ENCODE data around the gene FAAP20. TPM values are rescaled to one million over a fixed set of nuclear protein-coding genes. Genes with fewer than 3 reads are reported as not detected.

FAAP20 gene
- total RNA-seq, 2 experiments from 2014 or later = 59.0 to 61.0 TPM

DNA sequence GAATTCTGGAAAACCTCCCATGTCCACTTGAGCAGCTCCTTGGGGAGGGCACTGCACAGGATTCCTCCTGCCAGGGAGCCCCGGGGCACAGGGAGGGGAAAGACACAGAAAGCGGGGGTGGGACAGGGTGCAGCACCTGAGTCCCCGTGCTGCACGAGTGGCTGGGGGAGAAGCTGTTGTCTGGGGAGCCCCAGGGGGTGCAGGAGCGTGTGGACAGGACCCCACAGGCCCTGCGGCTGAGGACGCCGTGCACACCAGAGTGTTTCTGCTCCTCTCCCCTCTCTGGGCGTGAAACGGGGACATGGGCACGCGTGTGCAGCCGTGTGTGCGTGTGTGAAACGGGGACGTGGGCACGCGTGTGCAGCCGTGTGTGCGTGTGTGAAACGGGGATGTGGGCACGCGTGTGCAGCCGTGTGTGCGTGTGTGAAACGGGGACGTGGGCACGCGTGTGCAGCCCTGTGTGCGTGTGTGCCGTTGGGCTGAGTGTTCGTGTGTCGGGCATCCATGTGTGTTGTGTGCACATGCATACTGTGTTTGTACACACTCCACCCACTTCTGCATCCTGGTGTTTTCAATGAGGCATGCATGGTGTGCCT lies 21.9 kb downstream of the FAAP20 start:
- Mint-ChIP-seq H3K4me1 (no peaks in the 10 kb centered on the region), H3K36me3 (no peaks in the 10 kb centered on the region), H3K4me3 (no peak overlapping the region), H3K9me3 (no peaks in the 10 kb centered on the region), H3K27me3 (no peaks in the 10 kb centered on the region), H3K27ac (no peak overlapping the region)
- ATAC-seq (ENCODE audit: low read depth) (no peak), DNase-seq (no peak)
- POLR2A ChIA-PET = no interaction called here

DNA sequence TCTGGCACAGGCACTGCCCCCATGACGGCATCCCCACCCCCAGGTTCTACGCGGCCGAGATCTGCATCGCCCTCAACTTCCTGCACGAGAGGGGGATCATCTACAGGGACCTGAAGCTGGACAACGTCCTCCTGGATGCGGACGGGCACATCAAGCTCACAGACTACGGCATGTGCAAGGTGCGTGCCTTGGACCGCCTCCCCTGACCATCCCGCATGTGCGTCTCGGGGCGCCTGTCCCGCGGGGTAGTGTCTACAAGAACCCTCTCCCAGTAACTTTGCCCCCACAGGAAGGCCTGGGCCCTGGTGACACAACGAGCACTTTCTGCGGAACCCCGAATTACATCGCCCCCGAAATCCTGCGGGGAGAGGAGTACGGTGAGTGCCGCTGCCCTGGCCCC lies 22.6 kb downstream of the FAAP20 start:
- ATAC-seq (ENCODE audit: low read depth) (no peak), DNase-seq (no peak)
- Mint-ChIP-seq H3K27ac (no peak overlapping the region), H3K27me3 (no peaks in the 10 kb centered on the region), H3K4me1 (no peaks in the 10 kb centered on the region), H3K4me3 (no peak overlapping the region), H3K9me3 (no peaks in the 10 kb centered on the region), H3K36me3 (no peaks in the 10 kb centered on the region)
- POLR2A ChIA-PET = no interaction called here

DNA sequence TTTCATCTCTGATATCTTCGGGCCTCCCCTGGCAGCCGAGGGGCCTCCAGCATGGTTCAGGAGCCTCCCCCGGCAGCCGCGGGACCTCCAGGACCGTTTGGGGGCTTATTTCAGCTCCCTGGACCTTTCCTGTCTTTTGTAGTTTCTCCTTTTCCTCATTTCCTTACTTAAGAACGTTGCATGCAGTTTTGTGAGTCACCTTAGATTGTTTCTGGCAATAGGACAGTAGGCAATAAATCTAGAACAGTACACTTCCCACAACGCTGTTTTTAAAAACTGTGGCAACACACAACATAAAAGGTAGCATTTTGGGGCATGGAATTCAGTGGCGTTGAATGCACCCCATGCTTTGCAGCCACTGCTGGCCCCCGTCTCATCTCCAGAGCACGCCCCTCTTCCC lies 24.4 kb downstream of the FAAP20 start:
- Mint-ChIP-seq H3K9me3 (no peaks in the 10 kb centered on the region), H3K4me3 (no peak overlapping the region), H3K36me3 (no peaks in the 10 kb centered on the region), H3K27me3 (no peaks in the 10 kb centered on the region), H3K27ac (no peak overlapping the region), H3K4me1 (no peaks in the 10 kb centered on the region)
- POLR2A ChIA-PET = no interaction called here
- ATAC-seq (ENCODE audit: low read depth) = no peak
- DNase-seq = no peak

DNA sequence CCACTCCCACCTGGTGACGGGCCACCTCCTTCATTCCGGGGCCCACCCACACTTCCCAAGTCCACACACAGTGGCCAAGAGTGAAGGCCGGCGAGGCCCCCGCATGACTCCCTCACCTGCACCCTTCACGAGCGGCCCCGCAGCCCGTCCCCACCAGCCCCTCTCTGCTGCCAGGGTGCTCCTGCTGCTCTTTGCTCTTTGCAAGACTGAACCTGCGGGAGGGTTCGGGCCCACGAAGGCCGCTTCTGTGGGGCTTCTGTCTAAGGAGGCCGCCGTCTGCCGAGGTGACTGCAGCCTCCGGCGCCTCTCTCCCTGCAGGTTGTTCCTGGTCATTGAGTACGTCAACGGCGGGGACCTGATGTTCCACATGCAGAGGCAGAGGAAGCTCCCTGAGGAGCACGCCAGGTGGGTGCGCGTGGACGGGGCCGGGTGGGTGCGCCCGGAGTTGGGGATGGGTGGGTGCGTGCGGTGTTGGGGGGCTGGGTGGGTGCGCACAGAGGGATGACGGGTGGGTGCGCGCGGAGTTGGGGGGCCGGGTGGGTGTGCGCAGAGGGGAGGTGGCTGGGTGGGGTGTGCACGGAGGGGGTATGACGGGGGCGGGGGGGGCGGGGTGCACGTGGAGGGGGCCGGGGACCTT lies 25.3 kb downstream of the FAAP20 start:
- no peak for DNase-seq
- H3K27me3 Mint-ChIP-seq = no peaks in the 10 kb centered on the region
- ATAC-seq (ENCODE audit: low read depth) = no peak
- H3K4me3 Mint-ChIP-seq = no peak overlapping the region
- POLR2A ChIA-PET = no interaction called here
- H3K27ac Mint-ChIP-seq = no peak overlapping the region
- H3K9me3 Mint-ChIP-seq = no peaks in the 10 kb centered on the region
- H3K36me3 Mint-ChIP-seq = no peaks in the 10 kb centered on the region
- H3K4me1 Mint-ChIP-seq = no peaks in the 10 kb centered on the region

DNA sequence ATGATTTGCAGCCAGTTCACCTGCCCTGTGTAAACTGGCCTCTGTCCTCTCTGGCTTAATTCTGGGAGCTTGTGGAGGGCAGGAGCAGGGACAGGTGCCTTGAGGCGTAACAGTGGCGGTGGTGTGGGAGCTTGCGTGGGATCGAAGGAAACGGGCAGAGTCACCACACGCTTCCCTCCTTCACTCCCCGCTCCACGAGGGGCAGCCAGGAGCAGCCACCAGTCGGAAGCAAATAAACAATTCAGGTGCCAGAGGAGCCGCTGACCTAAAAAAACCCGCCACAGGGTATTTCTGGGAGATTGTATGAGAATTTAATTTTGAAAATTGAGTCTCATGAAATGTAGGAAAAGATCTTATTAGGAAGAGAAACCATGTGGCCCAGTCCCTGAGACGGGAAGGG lies 26.0 kb downstream of the FAAP20 start:
- DNase-seq (no peak), ATAC-seq (ENCODE audit: low read depth) (no peak)
- H3K9me3 Mint-ChIP-seq = no peaks in the 10 kb centered on the region
- H3K27ac Mint-ChIP-seq = no peak overlapping the region
- H3K27me3 Mint-ChIP-seq = no peaks in the 10 kb centered on the region
- no peaks in the 10 kb centered on the region for H3K4me1 Mint-ChIP-seq
- H3K4me3 Mint-ChIP-seq = no peak overlapping the region
- POLR2A ChIA-PET = no interaction called here
- H3K36me3 Mint-ChIP-seq = peaks cover 3% of the 10 kb centered on the region

DNA sequence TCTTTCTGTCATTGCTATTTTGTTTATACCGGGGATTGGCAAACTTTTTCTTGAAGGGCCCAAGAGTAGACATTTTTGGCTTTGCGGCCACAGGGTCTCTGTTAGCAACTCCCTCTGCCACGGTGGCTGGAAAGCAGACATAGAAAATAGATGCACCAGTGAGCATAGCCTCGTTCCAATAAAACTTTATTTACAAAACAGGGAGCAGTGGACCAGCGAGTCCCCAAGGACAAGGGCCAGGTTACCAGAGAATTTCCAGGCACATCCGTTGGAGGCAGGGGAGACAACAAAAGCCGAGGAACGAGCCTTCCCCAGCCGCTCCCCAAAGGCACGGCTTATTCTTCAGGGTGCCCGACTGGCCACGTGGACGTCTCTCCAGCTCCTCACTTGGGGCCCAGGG lies 26.5 kb downstream of the FAAP20 start:
- H3K4me1 Mint-ChIP-seq = peaks cover 2% of the 10 kb centered on the region
- POLR2A ChIA-PET = no interaction called here
- no peak for ATAC-seq (ENCODE audit: low read depth)
- no peak for DNase-seq
- H3K27me3 Mint-ChIP-seq = no peaks in the 10 kb centered on the region
- no peaks in the 10 kb centered on the region for H3K9me3 Mint-ChIP-seq
- H3K27ac Mint-ChIP-seq = no peak overlapping the region
- H3K4me3 Mint-ChIP-seq = no peak overlapping the region
- peaks cover 6% of the 10 kb centered on the region for H3K36me3 Mint-ChIP-seq

DNA sequence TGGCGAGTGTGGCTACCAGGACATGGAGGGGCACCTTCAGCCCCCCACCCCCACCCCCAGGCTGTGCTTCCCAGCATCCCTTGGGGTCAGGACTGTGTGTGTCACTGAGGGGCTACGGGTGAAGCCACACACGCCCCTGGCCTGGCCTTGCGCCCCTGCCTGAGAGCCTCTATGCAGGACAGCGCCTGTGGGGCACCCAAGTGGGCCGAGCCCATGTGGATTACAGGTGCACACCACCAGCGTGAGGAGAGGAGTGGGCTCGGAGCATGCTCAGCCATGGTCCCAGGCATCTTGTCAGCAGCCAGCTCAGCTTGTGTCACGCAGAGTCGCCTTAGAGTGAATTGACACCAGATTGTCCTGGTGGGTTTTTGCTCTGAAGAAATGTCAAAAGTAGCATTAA lies 27.9 kb downstream of the FAAP20 start:
- H3K4me1 Mint-ChIP-seq = peaks cover 8% of the 10 kb centered on the region
- no peaks in the 10 kb centered on the region for H3K27me3 Mint-ChIP-seq
- POLR2A ChIA-PET = no interaction called here
- H3K36me3 Mint-ChIP-seq = peaks cover 6% of the 10 kb centered on the region
- no peak overlapping the region for H3K27ac Mint-ChIP-seq
- H3K4me3 Mint-ChIP-seq = no peak overlapping the region
- H3K9me3 Mint-ChIP-seq = no peaks in the 10 kb centered on the region
- ATAC-seq (ENCODE audit: low read depth) (no peak), DNase-seq (no peak)

DNA sequence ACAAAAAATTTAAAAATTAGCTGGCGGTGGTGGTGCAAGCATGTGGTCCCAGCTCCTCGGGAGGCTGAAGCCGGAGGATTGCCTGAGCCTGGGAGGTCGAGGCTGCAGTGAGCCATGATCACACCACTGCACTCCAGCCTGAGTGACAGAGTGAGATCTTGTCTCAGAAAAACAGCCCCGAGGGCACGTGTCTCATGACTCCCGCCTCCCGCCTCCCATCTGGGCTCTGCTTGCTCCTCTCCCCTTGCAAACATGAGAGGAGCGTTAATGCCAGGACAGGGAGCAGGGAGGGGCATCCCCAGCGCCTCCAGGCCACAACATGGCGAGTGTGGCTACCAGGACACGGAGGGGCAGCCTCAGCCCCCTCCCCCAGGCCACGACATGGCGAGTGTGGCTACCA lies 28.3 kb downstream of the FAAP20 start:
- ATAC-seq (ENCODE audit: low read depth) (no peak), DNase-seq (no peak)
- Mint-ChIP-seq H3K4me3 (no peak overlapping the region), H3K27ac (no peak overlapping the region), H3K9me3 (no peaks in the 10 kb centered on the region), H3K27me3 (no peaks in the 10 kb centered on the region), H3K4me1 (peaks cover 8% of the 10 kb centered on the region), H3K36me3 (peaks cover 6% of the 10 kb centered on the region)
- POLR2A ChIA-PET = no interaction called here

DNA sequence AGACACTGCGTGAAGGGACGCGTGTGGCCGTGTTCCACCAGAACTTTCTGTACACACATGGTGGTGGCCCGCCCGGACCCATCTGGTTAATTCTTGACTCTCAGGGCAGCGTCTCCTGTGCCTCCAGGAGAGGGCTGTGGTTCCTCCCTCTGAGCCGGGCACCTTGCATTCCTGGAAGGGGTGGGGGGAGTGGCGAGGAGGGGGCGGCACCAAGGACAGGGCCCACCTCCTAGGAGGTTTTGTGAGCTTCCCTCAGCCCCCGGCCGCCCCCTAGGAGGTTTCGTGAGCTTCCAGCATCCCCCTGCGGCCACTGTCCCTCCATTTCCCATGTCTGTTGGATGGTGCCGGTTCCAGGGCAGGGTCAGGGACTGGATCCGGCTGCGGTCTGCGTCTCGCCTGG lies 28.9 kb downstream of the FAAP20 start:
- ATAC-seq (ENCODE audit: low read depth) = no peak
- no peaks in the 10 kb centered on the region for H3K9me3 Mint-ChIP-seq
- no peaks in the 10 kb centered on the region for H3K27me3 Mint-ChIP-seq
- H3K4me1 Mint-ChIP-seq = peaks cover 8% of the 10 kb centered on the region
- no peak overlapping the region for H3K27ac Mint-ChIP-seq
- peaks cover 6% of the 10 kb centered on the region for H3K36me3 Mint-ChIP-seq
- H3K4me3 Mint-ChIP-seq = no peak overlapping the region
- no peak for DNase-seq
- POLR2A ChIA-PET = no interaction called here

DNA sequence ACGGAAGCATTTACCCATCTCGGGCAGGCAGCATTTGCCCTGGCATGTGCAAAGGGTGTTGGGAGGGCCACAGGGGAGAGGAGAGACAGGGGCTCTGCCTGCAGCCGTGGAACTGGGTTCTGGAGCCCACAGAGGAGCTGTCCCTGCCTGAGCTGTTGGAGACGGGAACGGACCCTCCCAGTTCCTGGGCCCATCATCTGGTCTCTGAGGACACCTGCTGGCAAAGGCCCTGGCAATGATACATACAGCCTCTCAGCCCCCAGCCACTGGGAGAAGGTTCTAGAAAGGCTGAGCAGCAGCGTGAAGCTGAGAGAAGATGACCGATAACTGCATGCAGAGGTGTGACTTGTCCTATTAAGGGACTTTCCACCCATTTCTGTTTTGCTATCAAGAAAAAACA lies 31.4 kb downstream of the FAAP20 start:
- Mint-ChIP-seq H3K4me1 (peaks cover 8% of the 10 kb centered on the region), H3K36me3 (peaks cover 6% of the 10 kb centered on the region), H3K4me3 (no peak overlapping the region), H3K9me3 (no peaks in the 10 kb centered on the region), H3K27ac (peak overlapping the region; percentile 81), H3K27me3 (no peaks in the 10 kb centered on the region)
- POLR2A ChIA-PET = no interaction called here
- peak; percentile 45 for ATAC-seq (ENCODE audit: low read depth)
- peak; percentile 33 for DNase-seq

DNA sequence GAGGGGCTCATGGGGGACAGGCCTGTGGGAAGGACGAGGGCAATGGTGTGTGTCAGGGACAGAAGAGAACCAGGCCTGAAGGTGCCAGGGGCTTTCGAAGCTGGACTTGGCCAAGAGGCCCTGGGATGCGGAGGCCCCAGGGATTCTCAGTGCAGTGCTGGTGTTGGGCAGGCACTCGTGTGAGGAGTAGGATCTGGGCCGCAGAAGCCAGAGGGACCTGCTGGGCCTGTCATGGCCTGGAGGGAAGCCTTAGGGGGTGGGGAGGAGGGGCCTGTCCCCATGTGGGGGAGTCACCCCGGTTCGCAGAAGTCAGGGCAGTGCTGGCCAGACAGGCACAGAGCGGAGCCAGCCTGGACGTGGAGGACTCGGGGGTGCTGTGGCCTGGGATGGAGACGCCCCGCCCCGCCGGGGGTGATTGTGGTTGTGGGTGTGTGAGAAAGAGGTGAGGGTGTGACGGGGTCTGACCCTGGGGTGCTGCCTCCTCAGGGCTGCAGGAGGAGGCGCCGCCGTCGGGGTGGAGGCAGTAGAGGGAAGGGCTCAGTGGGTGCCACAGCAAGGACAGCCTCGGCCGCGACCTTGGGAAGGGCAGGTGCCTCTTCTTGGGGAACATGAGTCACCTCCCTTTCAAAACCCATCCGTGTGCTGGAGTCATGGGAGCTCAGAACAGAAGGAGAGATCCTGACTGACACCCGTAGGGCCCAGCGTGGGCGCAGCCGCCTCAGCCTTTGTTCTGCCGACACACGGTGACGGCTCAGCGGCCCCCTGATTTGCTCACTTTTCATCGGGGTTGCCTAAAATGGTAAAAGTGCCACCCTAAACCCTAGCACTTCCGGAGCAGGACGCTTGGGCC lies 33.9 kb downstream of the FAAP20 start:
- Mint-ChIP-seq H3K4me3 (no peak overlapping the region), H3K4me1 (peaks cover 8% of the 10 kb centered on the region), H3K27me3 (no peaks in the 10 kb centered on the region), H3K27ac (no peak overlapping the region), H3K36me3 (peaks cover 6% of the 10 kb centered on the region), H3K9me3 (no peaks in the 10 kb centered on the region)
- no peak for ATAC-seq (ENCODE audit: low read depth)
- POLR2A ChIA-PET = no interaction called here
- no peak for DNase-seq

DNA sequence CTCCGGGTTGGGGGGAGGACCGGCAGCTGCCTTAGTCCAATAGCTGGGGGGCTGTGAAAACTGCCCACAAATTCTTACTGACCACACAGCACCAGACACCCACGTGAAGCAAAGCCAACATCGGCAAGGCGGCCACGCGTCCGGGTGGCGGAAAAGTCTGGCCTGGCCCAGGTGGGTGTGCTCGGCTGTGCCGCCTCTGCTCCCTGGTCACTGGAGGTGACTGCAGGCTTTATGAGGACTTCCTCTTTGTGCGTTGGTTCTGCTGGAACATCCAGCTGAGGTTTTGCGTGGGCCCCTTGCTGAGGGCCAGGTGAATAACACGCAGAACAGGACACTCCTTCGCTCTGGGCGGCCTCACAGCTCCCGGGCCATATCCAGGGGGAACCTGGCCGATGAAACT lies 35.4 kb downstream of the FAAP20 start:
- H3K27ac Mint-ChIP-seq = no peak overlapping the region
- no peak for DNase-seq
- ATAC-seq (ENCODE audit: low read depth) = no peak
- POLR2A ChIA-PET = no interaction called here
- no peak overlapping the region for H3K4me3 Mint-ChIP-seq
- peaks cover 12% of the 10 kb centered on the region for H3K4me1 Mint-ChIP-seq
- H3K9me3 Mint-ChIP-seq = peaks cover 6% of the 10 kb centered on the region
- H3K27me3 Mint-ChIP-seq = no peaks in the 10 kb centered on the region
- peaks cover 14% of the 10 kb centered on the region for H3K36me3 Mint-ChIP-seq

DNA sequence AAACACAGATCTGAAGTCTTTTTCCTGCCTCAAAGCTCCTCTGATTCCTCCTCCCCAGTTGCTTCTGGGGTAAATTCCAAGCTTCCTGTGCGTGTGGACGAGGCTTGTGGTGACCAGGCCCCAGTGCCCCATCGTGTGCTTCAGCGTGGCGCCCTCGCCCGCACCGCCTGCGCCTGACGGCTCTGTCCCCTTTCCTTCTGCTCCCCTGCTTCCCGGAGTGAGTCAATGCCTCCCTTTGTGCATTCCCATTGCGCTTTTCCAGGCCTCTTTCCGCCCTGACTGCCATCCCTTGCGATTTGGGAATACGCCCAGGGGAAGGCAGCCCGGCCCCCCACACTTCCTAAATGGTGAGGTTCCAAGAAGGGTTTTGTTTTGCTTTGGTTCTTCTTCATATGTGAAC lies 36.3 kb downstream of the FAAP20 start:
- DNase-seq = no peak
- Mint-ChIP-seq H3K27ac (no peak overlapping the region), H3K9me3 (peaks cover 6% of the 10 kb centered on the region), H3K4me3 (no peak overlapping the region), H3K4me1 (peaks cover 11% of the 10 kb centered on the region), H3K27me3 (no peaks in the 10 kb centered on the region), H3K36me3 (peaks cover 11% of the 10 kb centered on the region)
- ATAC-seq (ENCODE audit: low read depth) = no peak
- POLR2A ChIA-PET = no interaction called here

DNA sequence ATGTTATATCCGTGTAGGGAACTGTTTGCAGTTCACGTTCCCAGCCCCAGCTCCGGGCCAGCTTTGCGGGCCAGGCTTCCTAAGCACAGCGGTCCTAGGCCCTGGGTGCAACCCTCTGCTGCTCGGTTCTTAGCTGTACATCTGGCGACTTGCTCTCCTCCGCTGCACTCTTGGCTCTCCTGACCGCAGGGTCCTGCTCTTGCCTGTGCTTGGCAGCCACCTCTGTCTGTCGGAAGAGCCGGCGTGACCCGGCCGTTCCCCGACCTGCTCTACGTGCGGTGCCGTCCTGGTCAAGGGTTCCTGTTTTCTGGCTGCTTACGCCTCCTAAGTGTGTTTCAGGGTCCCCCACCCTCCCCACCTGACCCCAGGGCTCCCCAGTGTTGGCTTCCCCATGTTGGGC lies 36.7 kb downstream of the FAAP20 start:
- no peak overlapping the region for H3K27ac Mint-ChIP-seq

More for the DNA sequence above, 36.7 kb downstream of the FAAP20 start:
- H3K4me1 Mint-ChIP-seq = peaks cover 10% of the 10 kb centered on the region
- no peaks in the 10 kb centered on the region for H3K27me3 Mint-ChIP-seq
- POLR2A ChIA-PET = no interaction called here
- peaks cover 6% of the 10 kb centered on the region for H3K9me3 Mint-ChIP-seq
- DNase-seq (no peak), ATAC-seq (ENCODE audit: low read depth) (no peak)
- no peak overlapping the region for H3K4me3 Mint-ChIP-seq
- peaks cover 10% of the 10 kb centered on the region for H3K36me3 Mint-ChIP-seq

Measured in activated naive CD8-positive, alpha-beta T cell treated with anti-CD3 and anti-CD28 coated beads, Interleukin-2, amount 10 ng/mL, durations not matched to agents 7 days and 5 days (primary cell).